RWPE2 (cell line): Measurements from ENCODE around the gene SMURF1.
"Not testable (repeated sequence)": the region's sequence is repeated elsewhere in the genome, so short reads cannot be mapped to it uniquely, and the experiment has no call there.

ENCODE experiments used
- ATAC-seq: fragments of 200-7000 bp; cut with Tn5 transposase; 3 replicates; pipeline ENCODE4 v1.9.1; 2021; ENCODE audit warnings: low read depth
- DNase-seq: peaks from one replicate; pipeline ENCODE4 v3.0.0-alpha.2; 2020; ENCODE audit warnings: low spot score
- H3K27ac ChIP-seq: fragments of 450-650 bp; 2 replicates; pipeline ENCODE4 v1.5.1; 2017; ENCODE audit warnings: mild to moderate bottlenecking; ENCODE audit not compliant: poor library complexity, severe bottlenecking
- H3K27me3 ChIP-seq: fragments of 250-450 bp; sonication (Bioruptor Pico); 2 replicates; pipeline ENCODE4 v1.5.1; 2021; ENCODE audit warnings: mild to moderate bottlenecking, moderate library complexity; ENCODE audit not compliant: insufficient read depth, poor library complexity, severe bottlenecking
- H3K36me3 ChIP-seq: fragments of 250-450 bp; sonication (Bioruptor Pico); 2 replicates; pipeline ENCODE4 v1.5.1; 2020; ENCODE audit warnings: low read depth, mild to moderate bottlenecking, moderate library complexity
- H3K4me1 ChIP-seq: fragments of 250-450 bp; sonication (Bioruptor Pico); 2 replicates; pipeline ENCODE4 v1.5.1; 2021; ENCODE audit warnings: mild to moderate bottlenecking, moderate library complexity; ENCODE audit not compliant: insufficient read depth, poor library complexity, severe bottlenecking
- H3K4me3 ChIP-seq: fragments of 250-450 bp; sonication (Bioruptor Pico); 2 replicates; pipeline ENCODE4 v1.5.1; 2021; ENCODE audit warnings: mild to moderate bottlenecking, moderate library complexity; ENCODE audit not compliant: severe bottlenecking
- H3K9me3 ChIP-seq: fragments of 250-450 bp; sonication (Bioruptor Pico); 2 replicates; pipeline ENCODE4 v1.5.1; 2021; ENCODE audit warnings: mild to moderate bottlenecking, moderate library complexity; ENCODE audit not compliant: severe bottlenecking
- TF ChIP-seq, protein P1 (sequence below): fragments of 450-650 bp; IDR thresholded peaks from one replicate; pipeline ENCODE4 v1.5.1; 2017; ENCODE audit warnings: mild to moderate bottlenecking, moderate library complexity; ENCODE audit not compliant: poor library complexity, severe bottlenecking

The SMURF1 gene

DNA sequence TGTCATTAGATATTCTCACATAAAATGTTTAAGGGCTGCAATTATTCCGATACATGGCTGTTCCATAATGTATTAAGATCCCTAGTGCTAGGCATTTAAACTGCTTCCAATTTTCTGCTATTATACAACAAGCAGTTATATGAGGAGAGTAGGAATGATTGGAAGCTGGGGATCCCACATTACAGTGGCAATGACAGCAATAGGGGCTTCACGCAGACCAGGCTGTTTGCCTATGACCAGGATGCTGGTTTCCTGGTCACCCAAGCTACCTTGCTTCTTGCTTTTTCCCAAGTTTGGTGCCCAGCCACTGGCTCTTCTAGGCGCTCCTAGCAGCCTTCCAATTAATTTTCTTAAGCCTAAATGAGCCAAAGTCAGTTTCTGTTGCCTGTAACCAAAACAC is 39.3 kb downstream of the SMURF1 start:
- H3K27me3 ChIP-seq, result no peaks in the 10 kb centered on the region
- no peak for ATAC-seq

DNA sequence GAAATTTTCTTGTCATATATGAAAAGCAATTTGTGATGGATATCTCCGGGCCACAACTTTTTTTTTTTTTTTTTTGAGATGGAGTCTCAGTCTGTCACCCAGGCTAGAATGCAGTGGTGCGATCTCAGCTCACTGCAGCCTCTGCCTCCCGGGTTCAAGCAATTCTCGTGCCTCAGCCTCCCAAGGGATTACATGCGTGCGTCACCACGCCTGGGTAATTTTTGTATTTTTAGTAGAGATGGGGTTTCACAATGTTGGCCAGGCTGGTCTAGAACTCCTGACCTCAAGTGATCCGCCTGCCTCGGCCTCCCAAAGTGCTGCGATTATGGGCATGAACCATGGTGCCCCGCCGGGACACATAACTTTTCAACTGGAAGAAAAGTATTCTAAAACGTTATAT is 40.1 kb downstream of the SMURF1 start:
- H3K27me3 ChIP-seq, ATAC-seq, H3K9me3 ChIP-seq, DNase-seq, H3K36me3 ChIP-seq, H3K4me3 ChIP-seq: not testable (repeated sequence)
- Histone ChIP-seq H3K4me1 (peaks cover 44% of the 10 kb centered on the region), H3K27ac (peak overlapping the region; percentile 72)

More for the DNA sequence above, 39.3 kb downstream of the SMURF1 start:
- Histone ChIP-seq H3K36me3 (no peaks in the 10 kb centered on the region; the same call in 1 of the 2 replicates), H3K4me1 (peaks cover 52% of the 10 kb centered on the region), H3K27ac (peak overlapping the region; percentile 72), H3K9me3 (no peaks in the 10 kb centered on the region), H3K4me3 (no peak overlapping the region)
- TF ChIP-seq, protein P1, sequence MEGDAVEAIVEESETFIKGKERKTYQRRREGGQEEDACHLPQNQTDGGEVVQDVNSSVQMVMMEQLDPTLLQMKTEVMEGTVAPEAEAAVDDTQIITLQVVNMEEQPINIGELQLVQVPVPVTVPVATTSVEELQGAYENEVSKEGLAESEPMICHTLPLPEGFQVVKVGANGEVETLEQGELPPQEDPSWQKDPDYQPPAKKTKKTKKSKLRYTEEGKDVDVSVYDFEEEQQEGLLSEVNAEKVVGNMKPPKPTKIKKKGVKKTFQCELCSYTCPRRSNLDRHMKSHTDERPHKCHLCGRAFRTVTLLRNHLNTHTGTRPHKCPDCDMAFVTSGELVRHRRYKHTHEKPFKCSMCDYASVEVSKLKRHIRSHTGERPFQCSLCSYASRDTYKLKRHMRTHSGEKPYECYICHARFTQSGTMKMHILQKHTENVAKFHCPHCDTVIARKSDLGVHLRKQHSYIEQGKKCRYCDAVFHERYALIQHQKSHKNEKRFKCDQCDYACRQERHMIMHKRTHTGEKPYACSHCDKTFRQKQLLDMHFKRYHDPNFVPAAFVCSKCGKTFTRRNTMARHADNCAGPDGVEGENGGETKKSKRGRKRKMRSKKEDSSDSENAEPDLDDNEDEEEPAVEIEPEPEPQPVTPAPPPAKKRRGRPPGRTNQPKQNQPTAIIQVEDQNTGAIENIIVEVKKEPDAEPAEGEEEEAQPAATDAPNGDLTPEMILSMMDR, result no peak
- DNase-seq, result no peak

DNA sequence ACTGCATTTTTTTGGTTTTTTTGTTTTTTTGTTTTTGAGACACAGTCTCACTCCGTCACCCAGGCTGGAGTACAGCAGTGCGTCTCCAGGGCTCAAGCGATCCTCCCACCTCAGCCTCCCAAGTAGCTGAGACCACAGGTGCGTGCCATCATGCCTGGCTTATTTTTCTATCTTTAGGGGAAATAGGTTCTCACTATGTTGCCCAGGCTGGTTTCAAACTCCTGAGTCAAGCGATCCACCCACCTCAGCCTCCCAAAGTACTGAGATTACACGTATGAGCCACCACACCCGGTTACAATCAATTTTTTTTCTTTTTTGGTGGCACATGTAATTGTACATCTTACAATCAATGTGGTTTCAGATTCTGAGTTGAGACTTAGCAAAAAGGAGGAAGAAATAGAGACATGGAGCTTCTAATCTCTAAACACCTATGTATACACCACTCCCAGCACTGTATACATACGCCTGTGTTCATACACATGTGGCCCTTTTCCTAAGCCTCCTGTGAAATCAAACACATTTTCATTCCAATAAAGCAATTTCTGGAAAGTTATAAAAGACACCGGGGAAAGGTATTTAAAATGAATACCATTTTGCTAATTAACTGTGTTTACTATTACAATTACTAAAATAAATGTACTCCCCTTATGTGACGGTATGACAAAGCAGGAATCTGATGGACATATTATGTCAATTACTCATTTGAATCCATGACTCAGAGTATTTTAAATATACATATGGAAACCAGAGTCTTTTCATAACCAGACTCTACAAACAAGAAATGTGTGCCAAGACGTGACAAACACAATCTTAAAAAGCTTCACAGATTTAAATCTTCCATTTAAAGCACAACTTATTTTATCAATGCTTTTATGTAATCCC is 40.9 kb downstream of the SMURF1 start:
- Histone ChIP-seq H3K9me3 (no peaks in the 10 kb centered on the region), H3K4me1 (peaks cover 41% of the 10 kb centered on the region), H3K27me3 (no peaks in the 10 kb centered on the region), H3K4me3 (no peak overlapping the region), H3K36me3 (no peaks in the 10 kb centered on the region; the same call in none of the 2 replicates), H3K27ac (peak overlapping the region; percentile 72)
- ATAC-seq (peak; percentile 84), DNase-seq (no peak)
- TF ChIP-seq, protein P1, result no peak

DNA sequence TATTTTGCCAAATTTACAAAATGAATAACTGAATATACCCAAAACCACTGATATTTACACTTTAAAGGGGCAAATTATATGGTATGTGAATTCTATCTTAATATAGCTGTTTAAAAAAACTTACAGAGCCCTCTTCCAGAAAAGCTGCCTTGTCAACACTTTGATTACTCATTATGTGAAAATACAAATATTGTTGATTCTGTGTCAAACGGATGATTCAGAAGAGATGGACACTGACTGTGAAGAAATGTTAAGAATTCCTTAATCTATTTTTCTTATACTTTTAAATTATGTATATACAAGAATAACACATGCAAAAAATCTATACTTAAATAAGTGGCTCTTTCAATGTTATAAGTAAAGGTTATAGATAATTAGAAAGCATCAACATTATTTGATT is 41.5 kb downstream of the SMURF1 start:
- H3K4me1 ChIP-seq, result peaks cover 41% of the 10 kb centered on the region
- TF ChIP-seq, protein P1, result no peak

DNA sequence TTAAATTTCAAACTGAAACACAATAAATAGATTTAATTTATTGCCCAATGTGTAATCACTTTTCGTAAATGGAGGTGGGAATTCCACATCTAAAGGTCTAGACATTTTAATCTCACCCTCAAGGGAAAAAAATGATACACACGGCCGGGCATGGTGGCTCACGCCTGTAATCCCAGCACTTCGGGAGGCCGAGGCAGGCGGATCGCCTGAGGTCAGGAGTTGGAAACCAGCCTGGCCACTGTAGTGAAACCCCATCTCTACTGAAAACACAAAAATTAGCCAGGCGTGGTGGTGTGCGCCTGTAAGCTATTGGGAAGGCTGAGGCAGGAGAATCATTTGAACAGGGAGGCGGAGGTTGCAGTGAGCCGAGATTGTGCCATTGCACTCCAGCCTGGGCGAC is 42.4 kb downstream of the SMURF1 start:
- peaks cover 38% of the 10 kb centered on the region for H3K4me1 ChIP-seq
- not testable (repeated sequence) for H3K27me3 ChIP-seq, DNase-seq, H3K4me3 ChIP-seq, ATAC-seq, H3K27ac ChIP-seq, H3K9me3 ChIP-seq, H3K36me3 ChIP-seq

More for the DNA sequence above, 41.5 kb downstream of the SMURF1 start:
- DNase-seq (no peak), ATAC-seq (0 out of 3 replicates have a peak, but pooled peaks have one; percentile 18)
- Histone ChIP-seq H3K4me3 (no peak overlapping the region), H3K36me3 (no peaks in the 10 kb centered on the region; the same call in none of the 2 replicates), H3K9me3 (no peaks in the 10 kb centered on the region), H3K27ac (peak overlapping the region; percentile 72), H3K27me3 (no peaks in the 10 kb centered on the region)
